ENCODE results near the gene IREB2. TPM values are rescaled to one million over a fixed set of nuclear protein-coding genes. Genes with fewer than 3 reads are reported as not detected.

The IREB2 gene
- total and polyA plus RNA-seq, 12 donors = 11.8 to 148 (median 86.7) TPM

- Histone ChIP-seq H3K4me1 (replicated peaks in 1 of 2) (no peaks in the 10 kb centered on the region), H3K36me3 (replicated peaks in 1 of 2) (no peaks in the 10 kb centered on the region), H3K27me3 (no peaks in the 10 kb centered on the region), H3K4me3 (no peak overlapping the region), H3K9me3 (replicated peaks in 1 of 3) (no peaks in the 10 kb centered on the region), H3K27ac (no peak overlapping the region)
- TF ChIP-seq POLR2A (IDR thresholded peaks at IDR 0.05) = no peak
- TF ChIP-seq CTCF (IDR thresholded peaks at IDR 0.05) = no peak
- DNase-seq = no peak
- intact Hi-C loops (cut with DNase I) = no loop called here
- WGBS, 4 donors = 85 to 92% (median 91%) methylated on average over 5 of the region's 5 CpGs
Measured at GRCh38 chr15:78527325-78527724, 89.3 kb downstream of the IREB2 start.

GRCh38 chr15:78533331-78533730, 95.3 kb downstream of the IREB2 start:
- Histone ChIP-seq H3K4me1 (replicated peaks in 1 of 2) (no peaks in the 10 kb centered on the region), H3K9me3 (replicated peaks in 1 of 3) (no peaks in the 10 kb centered on the region), H3K36me3 (replicated peaks in 1 of 2) (no peaks in the 10 kb centered on the region), H3K27me3 (no peaks in the 10 kb centered on the region), H3K27ac (no peak overlapping the region), H3K4me3 (no peak overlapping the region)
- DNase-seq = no peak
- no peak for TF ChIP-seq CTCF (IDR thresholded peaks at IDR 0.05)
- TF ChIP-seq POLR2A (IDR thresholded peaks at IDR 0.05) = no peak
- intact Hi-C loops (cut with DNase I) = no loop called here
- WGBS, 4 donors = 47 to 71% (median 55%) methylated on average over 2 of the region's 2 CpGs

- TF ChIP-seq POLR2A (IDR thresholded peaks at IDR 0.05) (no peak), CTCF (IDR thresholded peaks at IDR 0.05) (no peak)
- H3K27me3 ChIP-seq = no peaks in the 10 kb centered on the region
- H3K4me3 ChIP-seq = no peak overlapping the region
- no peak for DNase-seq
- WGBS, 4 donors = 82 to 89% (median 83%) methylated on average over 1 of the region's 1 CpG
- H3K27ac ChIP-seq = no peak overlapping the region
- intact Hi-C loops (cut with DNase I) = no loop called here
- no peaks in the 10 kb centered on the region for H3K9me3 ChIP-seq (replicated peaks in 1 of 3)
- peaks cover 0 to 8% of the 10 kb centered on the region in 2 donors for H3K4me1 ChIP-seq (replicated peaks in 1 of 2)
- H3K36me3 ChIP-seq (replicated peaks in 1 of 2) = no peaks in the 10 kb centered on the region
Measured at GRCh38 chr15:78536134-78536533, 98.1 kb downstream of the IREB2 start.

- Histone ChIP-seq H3K27ac (no peak overlapping the region), H3K4me3 (no peak overlapping the region), H3K4me1 (replicated peaks in 1 of 2) (peaks cover 7 to 20% of the 10 kb centered on the region in 2 donors), H3K9me3 (replicated peaks in 1 of 3) (no peaks in the 10 kb centered on the region), H3K36me3 (replicated peaks in 1 of 2) (peaks cover 0 to 2% of the 10 kb centered on the region in 2 donors), H3K27me3 (no peaks in the 10 kb centered on the region)
- no peak for DNase-seq
- 80 to 88% (median 83%) methylated on average over 5 of the region's 5 CpGs for WGBS, 4 donors
- intact Hi-C loops (cut with DNase I) = no loop called here
- TF ChIP-seq POLR2A (IDR thresholded peaks at IDR 0.05) = no peak
- TF ChIP-seq CTCF (IDR thresholded peaks at IDR 0.05) = no peak
Measured at GRCh38 chr15:78537266-78537905, 99.4 kb downstream of the IREB2 start.

Data from adrenal gland (tissue), 12 donors.